Measurements from ENCODE around the gene ZNRF3. TPM values are rescaled to one million over a fixed set of nuclear protein-coding genes. Genes with fewer than 3 reads are reported as not detected.

The ZNRF3 gene
- polyA plus RNA-seq, 3 donors = 0.13 TPM; not detected in 2

DNA sequence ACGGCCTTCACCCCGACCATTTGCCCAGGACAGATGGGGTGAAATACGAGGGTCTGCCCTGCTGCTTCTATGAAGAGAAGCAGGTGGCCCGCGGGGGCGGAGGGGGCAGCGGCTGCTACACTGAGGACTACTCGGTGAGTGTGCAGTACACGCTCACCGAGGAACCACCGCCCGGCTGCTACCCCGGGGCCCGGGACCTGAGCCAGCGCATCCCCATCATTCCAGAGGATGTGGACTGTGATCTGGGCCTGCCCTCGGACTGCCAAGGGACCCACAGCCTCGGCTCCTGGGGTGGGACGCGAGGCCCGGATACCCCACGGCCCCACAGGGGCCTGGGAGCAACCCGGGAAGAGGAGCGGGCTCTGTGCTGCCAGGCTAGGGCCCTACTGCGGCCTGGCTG is 167.1 kb downstream of the ZNRF3 start:
- Histone ChIP-seq H3K4me3 (replicated peaks in 1 of 3; ENCODE audit: low read depth in 2 of 3, low read length in 3 of 3) (no peak overlapping the region), H3K4me1 (ENCODE audit: control insufficient read depth in 1 of 2, insufficient read depth in 2 of 2, low read length in 2 of 2) (no peaks in the 10 kb centered on the region), H2AFZ (ENCODE audit: insufficient read depth, low read depth, low read length, poor library complexity, severe bottlenecking) (no peak overlapping the region), H3K36me3 (replicated peaks in 1 of 2; ENCODE audit: control insufficient read depth in 1 of 2, insufficient read depth in 2 of 2, low read length in 2 of 2) (no peaks in the 10 kb centered on the region), H4K20me1 (ENCODE audit: insufficient read depth, low read length) (no peaks in the 10 kb centered on the region), H3K79me2 (ENCODE audit: insufficient read depth, low read length) (no peaks in the 10 kb centered on the region), H3K9ac (ENCODE audit: insufficient read depth, low read length, poor library complexity, severe bottlenecking) (no peak overlapping the region), H3K27ac (ENCODE audit: low read depth in 1 of 2, low read length in 2 of 2) (no peak overlapping the region), H3K4me2 (replicated peaks; ENCODE audit: extremely low read depth, low read length, poor library complexity, severe bottlenecking) (no peak overlapping the region), H3K9me3 (replicated peaks in 1 of 2; ENCODE audit: control insufficient read depth in 1 of 2, insufficient read depth in 1 of 2, low read length in 2 of 2) (no peaks in the 10 kb centered on the region), H3K27me3 (ENCODE audit: control insufficient read depth in 2 of 2, insufficient read depth in 2 of 2, low read length in 2 of 2) (no peaks in the 10 kb centered on the region)
- Mint-ChIP-seq H3K4me3 (no peak overlapping the region), H3K9me3 (peaks cover 0 to 3% (median 0%) of the 10 kb centered on the region in 7 donors), H3K4me1 (no peaks in the 10 kb centered on the region), H3K27me3 (ENCODE audit: low read depth in 3 of 3) (peaks cover 0 to 2% (median 2%) of the 10 kb centered on the region in 3 donors), H3K36me3 (peaks cover 2% of the 10 kb centered on the region in 2 donors), H3K27ac (no peak overlapping the region)
- no peak for DNase-seq
- intact Hi-C loops (cut with micrococcal nuclease) = no loop called here
- TF ChIP-seq, protein P1, sequence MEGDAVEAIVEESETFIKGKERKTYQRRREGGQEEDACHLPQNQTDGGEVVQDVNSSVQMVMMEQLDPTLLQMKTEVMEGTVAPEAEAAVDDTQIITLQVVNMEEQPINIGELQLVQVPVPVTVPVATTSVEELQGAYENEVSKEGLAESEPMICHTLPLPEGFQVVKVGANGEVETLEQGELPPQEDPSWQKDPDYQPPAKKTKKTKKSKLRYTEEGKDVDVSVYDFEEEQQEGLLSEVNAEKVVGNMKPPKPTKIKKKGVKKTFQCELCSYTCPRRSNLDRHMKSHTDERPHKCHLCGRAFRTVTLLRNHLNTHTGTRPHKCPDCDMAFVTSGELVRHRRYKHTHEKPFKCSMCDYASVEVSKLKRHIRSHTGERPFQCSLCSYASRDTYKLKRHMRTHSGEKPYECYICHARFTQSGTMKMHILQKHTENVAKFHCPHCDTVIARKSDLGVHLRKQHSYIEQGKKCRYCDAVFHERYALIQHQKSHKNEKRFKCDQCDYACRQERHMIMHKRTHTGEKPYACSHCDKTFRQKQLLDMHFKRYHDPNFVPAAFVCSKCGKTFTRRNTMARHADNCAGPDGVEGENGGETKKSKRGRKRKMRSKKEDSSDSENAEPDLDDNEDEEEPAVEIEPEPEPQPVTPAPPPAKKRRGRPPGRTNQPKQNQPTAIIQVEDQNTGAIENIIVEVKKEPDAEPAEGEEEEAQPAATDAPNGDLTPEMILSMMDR (IDR thresholded peaks at IDR 0.05) = no peak
- WGBS (ENCODE audit: insufficient coverage) = 97% methylated on average over 24 of the region's 24 CpGs

DNA sequence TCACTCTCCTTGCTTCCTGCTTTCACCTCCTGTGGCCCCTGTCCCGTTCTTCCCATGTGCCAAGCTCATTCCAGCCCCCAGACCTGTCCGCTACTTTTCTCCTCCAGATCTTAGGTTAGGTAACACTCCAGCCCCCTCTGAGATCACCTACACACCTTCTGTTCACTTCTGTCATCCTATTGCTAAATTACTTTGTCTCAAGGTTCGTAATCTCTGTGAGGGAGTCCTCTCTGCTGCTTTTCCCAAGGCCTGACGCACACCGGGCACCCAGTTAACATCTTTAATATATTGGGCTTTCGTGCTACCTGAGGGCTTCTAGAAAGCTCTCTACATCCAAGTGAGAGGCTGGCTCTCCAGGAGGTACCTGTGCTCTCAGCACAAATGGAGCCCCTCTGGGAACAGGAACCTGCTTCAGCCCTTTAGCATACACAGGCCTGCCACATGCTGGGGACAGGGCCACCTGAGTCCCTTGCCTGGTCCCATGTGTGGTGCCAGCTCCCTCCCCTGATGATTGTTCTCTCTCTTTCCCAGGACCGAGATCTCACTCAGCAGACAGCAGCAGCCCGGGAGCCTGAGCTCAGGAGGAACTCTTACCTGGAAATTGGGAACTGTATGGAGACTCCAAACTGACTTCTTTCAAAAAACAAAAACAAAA is 169.8 kb downstream of the ZNRF3 start:
- Mint-ChIP-seq H3K27ac (no peak overlapping the region), H3K9me3 (peaks cover 0 to 3% (median 0%) of the 10 kb centered on the region in 7 donors), H3K4me1 (no peaks in the 10 kb centered on the region), H3K4me3 (no peak overlapping the region), H3K27me3 (ENCODE audit: low read depth in 3 of 3) (peaks cover 0 to 6% (median 2%) of the 10 kb centered on the region in 3 donors), H3K36me3 (peaks cover 2% of the 10 kb centered on the region in 2 donors)
- TF ChIP-seq, protein P1 (IDR thresholded peaks at IDR 0.05) = no peak
- intact Hi-C loops (cut with micrococcal nuclease) = no loop called here
- no peak for DNase-seq
- H3K4me3 ChIP-seq (replicated peaks in 1 of 3; ENCODE audit: low read depth in 2 of 3, low read length in 3 of 3) = no peak overlapping the region
- no peaks in the 10 kb centered on the region for H3K27me3 ChIP-seq (ENCODE audit: control insufficient read depth in 2 of 2, insufficient read depth in 2 of 2, low read length in 2 of 2)
- no peak overlapping the region for H3K4me2 ChIP-seq (replicated peaks; ENCODE audit: extremely low read depth, low read length, poor library complexity, severe bottlenecking)
- 86% methylated on average over 4 of the region's 8 CpGs for WGBS (ENCODE audit: insufficient coverage)
- no peaks in the 10 kb centered on the region for H3K9me3 ChIP-seq (replicated peaks in 1 of 2; ENCODE audit: control insufficient read depth in 1 of 2, insufficient read depth in 1 of 2, low read length in 2 of 2)
- H4K20me1 ChIP-seq (ENCODE audit: insufficient read depth, low read length) = no peaks in the 10 kb centered on the region
- no peaks in the 10 kb centered on the region for H3K4me1 ChIP-seq (ENCODE audit: control insufficient read depth in 1 of 2, insufficient read depth in 2 of 2, low read length in 2 of 2)
- H3K27ac ChIP-seq (ENCODE audit: low read depth in 1 of 2, low read length in 2 of 2) = no peak overlapping the region
- no peaks in the 10 kb centered on the region for H3K36me3 ChIP-seq (replicated peaks in 1 of 2; ENCODE audit: control insufficient read depth in 1 of 2, insufficient read depth in 2 of 2, low read length in 2 of 2)
- H3K79me2 ChIP-seq (ENCODE audit: insufficient read depth, low read length) = no peaks in the 10 kb centered on the region
- H2AFZ ChIP-seq (ENCODE audit: insufficient read depth, low read depth, low read length, poor library complexity, severe bottlenecking) = no peak overlapping the region
- no peak overlapping the region for H3K9ac ChIP-seq (ENCODE audit: insufficient read depth, low read length, poor library complexity, severe bottlenecking)
